CD4-positive, alpha-beta T cell treated with Interferon gamma for 1 hour (primary cell): ENCODE measurements around the gene PRPF40A.
A peak's percentile ranks its signal among the peaks of the same experiment; 100 is the strongest.
"Not testable (repeated sequence)": the region's sequence is repeated elsewhere in the genome, so short reads cannot be mapped to it uniquely, and the experiment has no call there.

ENCODE experiments used
- DNase-seq: peaks from one replicate; pipeline ENCODE4 v3.0.0-alpha.2; 2020

Gene PRPF40A

GRCh38 chr2:152717228-152718075, at the start of gene PRPF40A:
TSS of gene PRPF40A (minus strand) at chr2:152717461. CDS start at chr2:152717439, 22 bp downstream.
- peak; percentile 99 for DNase-seq

- no peak for DNase-seq
Measured at GRCh38 chr2:152766928-152767327, 49.7 kb upstream of the PRPF40A start.

- DNase-seq: no peak
Measured at GRCh38 chr2:152763651-152764050, 46.4 kb upstream of the PRPF40A start.

- DNase-seq: not testable (repeated sequence)
Measured at GRCh38 chr2:152763208-152763607, 45.9 kb upstream of the PRPF40A start.

GRCh38 chr2:152762202-152762601, 44.9 kb upstream of the PRPF40A start:
- DNase-seq: no peak

- DNase-seq: no peak
Measured at GRCh38 chr2:152761214-152761613, 44.0 kb upstream of the PRPF40A start.

- DNase-seq: no peak
Measured at GRCh38 chr2:152759290-152760072, 42.2 kb upstream of the PRPF40A start.

GRCh38 chr2:152755029-152755428, 37.8 kb upstream of the PRPF40A start:
- DNase-seq: no peak

GRCh38 chr2:152747751-152748150, 30.5 kb upstream of the PRPF40A start:
- DNase-seq: not testable (repeated sequence)

- DNase-seq: no peak
Measured at GRCh38 chr2:152743002-152743401, 25.7 kb upstream of the PRPF40A start.

- DNase-seq: no peak
Measured at GRCh38 chr2:152740743-152741328, 23.6 kb upstream of the PRPF40A start.

GRCh38 chr2:152739705-152740104, 22.4 kb upstream of the PRPF40A start:
- not testable (repeated sequence) for DNase-seq

- DNase-seq: no peak
Measured at GRCh38 chr2:152738438-152738837, 21.2 kb upstream of the PRPF40A start.

- not testable (repeated sequence) for DNase-seq
Measured at GRCh38 chr2:152737509-152737908, 20.2 kb upstream of the PRPF40A start.

- DNase-seq: peak; percentile 27
Measured at GRCh38 chr2:152730591-152731333, 13.5 kb upstream of the PRPF40A start.

GRCh38 chr2:152729844-152730243, 12.6 kb upstream of the PRPF40A start:
- no peak for DNase-seq

GRCh38 chr2:152723918-152724317, 6.7 kb upstream of the PRPF40A start:
- no peak for DNase-seq

- not testable (repeated sequence) for DNase-seq
Measured at GRCh38 chr2:152722639-152723038, 5.4 kb upstream of the PRPF40A start.

- DNase-seq: no peak
Measured at GRCh38 chr2:152720794-152721193, 3.5 kb upstream of the PRPF40A start.

- peak; percentile 11 for DNase-seq
Measured at GRCh38 chr2:152718909-152719645, 1.8 kb upstream of the PRPF40A start.

GRCh38 chr2:152718076-152718908, 1.0 kb upstream of the PRPF40A start, which contains the start of gene ARL6IP6:
TSS of gene ARL6IP6 (plus strand) at chr2:152718620. CDS start at chr2:152718625, 5 bp downstream.
- peak; percentile 89 for DNase-seq
